ENCODE measurements around the gene WWTR1.

Gene WWTR1

GRCh38 chr3:149474250-149474817 is 183.5 kb downstream of the WWTR1 start, which contains the start of gene TM4SF4:
TSS of gene TM4SF4 (plus strand) at chr3:149474697. CDS start at chr3:149474878, 181 bp downstream.
- no peak for DNase-seq (ENCODE audit: extremely low read depth in 1 of 2, low read depth in 1 of 2)

- no peak for DNase-seq (ENCODE audit: extremely low read depth in 1 of 2, low read depth in 1 of 2)
Observed at GRCh38 chr3:149473357-149474249, 184.2 kb downstream of the WWTR1 start.

GRCh38 chr3:149472030-149472797 is 185.6 kb downstream of the WWTR1 start:
- DNase-seq (ENCODE audit: extremely low read depth in 1 of 2, low read depth in 1 of 2): no peak

GRCh38 chr3:149470381-149470780 is 187.4 kb downstream of the WWTR1 start:
- no peak for DNase-seq (ENCODE audit: extremely low read depth in 1 of 2, low read depth in 1 of 2)

GRCh38 chr3:149468504-149469212 is 189.2 kb downstream of the WWTR1 start:
- DNase-seq (ENCODE audit: extremely low read depth in 1 of 2, low read depth in 1 of 2): no peak
